K562 (cell line): ENCODE data around the gene DGKE.

Source experiments
- CEBPB ChIP-seq: fragments of 450-650 bp; IDR thresholded peaks from 2 replicates; pipeline ENCODE4 v1.6.1; 2016; ENCODE audit warnings: missing genetic modification characterization, missing compliant biosample characterization
- MAFK ChIP-seq: IDR thresholded peaks from 2 replicates; pipeline ENCODE4 v1.6.1; 2011; ENCODE audit warnings: low read length, improper control_type of control experiment
- SMAD4 ChIP-seq: fragments of 250-450 bp; sonication (Bioruptor Pico); conservative IDR thresholded peaks from 2 replicates; pipeline ENCODE4 v1.8.0; 2021; ENCODE audit warnings: inconsistent platforms, mild to moderate bottlenecking, moderate library complexity
- TF ChIP-seq, protein P1 (sequence below), 3 experiments: IDR thresholded peaks in 2 of 3; conservative IDR thresholded peaks in 1 of 3; 2 replicates each; pipeline ENCODE4 v1.5.1; 2011 to 2012; ENCODE audit warnings: low read length in 3 of 3, mild to moderate bottlenecking in 3 of 3, control low read depth in 2 of 3, improper control_type of control experiment in 1 of 3, inconsistent platforms in 1 of 3, low read depth in 1 of 3, mixed read lengths in 1 of 3, moderate library complexity in 1 of 3; ENCODE audit not compliant: insufficient read depth in 2 of 3
- TF ChIP-seq, protein P2 (sequence below): fragments of 250-450 bp; sonication (Bioruptor Pico); IDR thresholded peaks from 2 replicates; pipeline ENCODE4 v1.5.0; 2020; ENCODE audit warnings: mild to moderate bottlenecking

- TF ChIP-seq SMAD4 (CRISPR knock-in tag) (no peak), CEBPB (tag) (no peak), MAFK (no peak)
- TF ChIP-seq, protein P1, sequence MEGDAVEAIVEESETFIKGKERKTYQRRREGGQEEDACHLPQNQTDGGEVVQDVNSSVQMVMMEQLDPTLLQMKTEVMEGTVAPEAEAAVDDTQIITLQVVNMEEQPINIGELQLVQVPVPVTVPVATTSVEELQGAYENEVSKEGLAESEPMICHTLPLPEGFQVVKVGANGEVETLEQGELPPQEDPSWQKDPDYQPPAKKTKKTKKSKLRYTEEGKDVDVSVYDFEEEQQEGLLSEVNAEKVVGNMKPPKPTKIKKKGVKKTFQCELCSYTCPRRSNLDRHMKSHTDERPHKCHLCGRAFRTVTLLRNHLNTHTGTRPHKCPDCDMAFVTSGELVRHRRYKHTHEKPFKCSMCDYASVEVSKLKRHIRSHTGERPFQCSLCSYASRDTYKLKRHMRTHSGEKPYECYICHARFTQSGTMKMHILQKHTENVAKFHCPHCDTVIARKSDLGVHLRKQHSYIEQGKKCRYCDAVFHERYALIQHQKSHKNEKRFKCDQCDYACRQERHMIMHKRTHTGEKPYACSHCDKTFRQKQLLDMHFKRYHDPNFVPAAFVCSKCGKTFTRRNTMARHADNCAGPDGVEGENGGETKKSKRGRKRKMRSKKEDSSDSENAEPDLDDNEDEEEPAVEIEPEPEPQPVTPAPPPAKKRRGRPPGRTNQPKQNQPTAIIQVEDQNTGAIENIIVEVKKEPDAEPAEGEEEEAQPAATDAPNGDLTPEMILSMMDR (IDR thresholded peaks at IDR 0.05 in 2 of 3, conservative IDR thresholded peaks at IDR 0.05 in 1 of 3; ENCODE audit: insufficient read depth in 2 of 3, low read depth in 1 of 3, low read length in 3 of 3) = no peak
- TF ChIP-seq, protein P2, sequence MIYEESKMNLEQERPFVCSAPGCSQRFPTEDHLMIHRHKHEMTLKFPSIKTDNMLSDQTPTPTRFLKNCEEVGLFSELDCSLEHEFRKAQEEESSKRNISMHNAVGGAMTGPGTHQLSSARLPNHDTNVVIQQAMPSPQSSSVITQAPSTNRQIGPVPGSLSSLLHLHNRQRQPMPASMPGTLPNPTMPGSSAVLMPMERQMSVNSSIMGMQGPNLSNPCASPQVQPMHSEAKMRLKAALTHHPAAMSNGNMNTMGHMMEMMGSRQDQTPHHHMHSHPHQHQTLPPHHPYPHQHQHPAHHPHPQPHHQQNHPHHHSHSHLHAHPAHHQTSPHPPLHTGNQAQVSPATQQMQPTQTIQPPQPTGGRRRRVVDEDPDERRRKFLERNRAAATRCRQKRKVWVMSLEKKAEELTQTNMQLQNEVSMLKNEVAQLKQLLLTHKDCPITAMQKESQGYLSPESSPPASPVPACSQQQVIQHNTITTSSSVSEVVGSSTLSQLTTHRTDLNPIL (CRISPR knock-in tag) = no peak
Observed at GRCh38 chr17:56807723-56808122, 26.2 kb upstream of the DGKE start.
